Caco-2 (cell line): ENCODE data around the gene LTBP2. TPM values are rescaled to one million over a fixed set of nuclear protein-coding genes. Genes with fewer than 3 reads are reported as not detected.

Source experiments
- BruUV-seq: library from RNA; stranded (reverse); fragments of 400-500 nt; replicated peaks from 2 replicates; lab custom pipeline; 2021; lab: Mats Ljungman, UMichigan
- CTCF ChIA-PET: fragments of 300-600 bp; sonication (Branson Sonifier 250); formaldehyde crosslinking; loops from one replicate; lab custom pipeline; 2022; ENCODE audit warnings: antibody characterized with exemption; lab: Charles Lee
- POLR2A ChIA-PET: fragments of 300-600 bp; sonication (Branson Sonifier 250); formaldehyde crosslinking; loops from one replicate; lab custom pipeline; 2022; ENCODE audit warnings: antibody characterized with exemption; lab: Charles Lee
- DNase-seq, 2 experiments: peaks; one replicate each; pipeline versions ENCODE4 v3.0.0 to v3.0.0-alpha.2; 2020 to 2022
- H3K27me3 ChIP-seq: replicated peaks from 2 replicates; pipeline ENCODE4 v1.6.0; 2011; ENCODE audit warnings: low read length; ENCODE audit not compliant: control insufficient read depth, insufficient read depth
- H3K36me3 ChIP-seq: 2 replicates; pipeline ENCODE4 v1.5.1; 2011; ENCODE audit warnings: low read length; ENCODE audit not compliant: control insufficient read depth, insufficient read depth
- H3K4me1 ChIP-seq: fragments of 250-450 bp; sonication (Bioruptor Pico); 2 replicates; pipeline ENCODE4 v1.5.1; 2020; ENCODE audit warnings: mild to moderate bottlenecking
- H3K4me3 ChIP-seq: 2 replicates; pipeline ENCODE4 v1.5.1; 2011; ENCODE audit warnings: low read depth, mild to moderate bottlenecking, control low read depth, low read length
- H3K9me3 ChIP-seq: fragments of 250-450 bp; sonication (Bioruptor Pico); 2 replicates; pipeline ENCODE4 v1.5.1; 2020; ENCODE audit warnings: mild to moderate bottlenecking, moderate library complexity
- H3K27ac Mint-ChIP-seq: one replicate; pipeline ENCODE4 v1.8.0; 2022; ENCODE audit warnings: mixed read lengths; ENCODE audit not compliant: unreplicated experiment
- H3K27me3 Mint-ChIP-seq: one replicate; pipeline ENCODE4 v1.8.0; 2022; ENCODE audit warnings: mixed read lengths; ENCODE audit not compliant: insufficient read depth, unreplicated experiment
- H3K36me3 Mint-ChIP-seq: one replicate; pipeline ENCODE4 v1.8.0; 2022; ENCODE audit warnings: mild to moderate bottlenecking, mixed read lengths; ENCODE audit not compliant: insufficient read depth, unreplicated experiment
- H3K4me1 Mint-ChIP-seq: one replicate; pipeline ENCODE4 v1.8.0; 2022; ENCODE audit warnings: low read depth, mixed read lengths; ENCODE audit not compliant: unreplicated experiment
- H3K4me3 Mint-ChIP-seq: one replicate; pipeline ENCODE4 v1.8.0; 2022; ENCODE audit warnings: mild to moderate bottlenecking, moderate library complexity, mixed read lengths; ENCODE audit not compliant: unreplicated experiment
- H3K9me3 Mint-ChIP-seq: one replicate; pipeline ENCODE4 v1.8.0; 2022; ENCODE audit warnings: mixed read lengths; ENCODE audit not compliant: unreplicated experiment
- intact Hi-C: fragments of 100-400 bp; cut with micrococcal nuclease; formaldehyde crosslinking; loops from one replicate; pipeline ENCODE4 v1.10.0; 2022; ENCODE audit not compliant: unreplicated experiment
- total RNA-seq: library from RNA; stranded (reverse); gene quantifications from 2 replicates; pipeline ENCODE4 v1.2.3, GENCODE V29; 2022
- TF ChIP-seq, protein P1 (sequence below), 2 experiments: fragments of 200-600 bp in 1 of 2; IDR thresholded peaks; 1 replicate in 1 of 2; 2 replicates in 1 of 2; pipeline versions ENCODE4 v1.5.1 to v1.8.0; 2011 to 2022; ENCODE audit warnings: antibody characterized with exemption in 1 of 2, control low read depth in 1 of 2, inconsistent platforms in 1 of 2, low read depth in 1 of 2, low read length in 1 of 2, mild to moderate bottlenecking in 1 of 2, moderate library complexity in 1 of 2; ENCODE audit not compliant: insufficient read depth in 1 of 2, severe bottlenecking in 1 of 2, unreplicated experiment in 1 of 2

The LTBP2 gene
- total RNA-seq, 1 experiment from 2014 or later, result 0.86 TPM

DNA sequence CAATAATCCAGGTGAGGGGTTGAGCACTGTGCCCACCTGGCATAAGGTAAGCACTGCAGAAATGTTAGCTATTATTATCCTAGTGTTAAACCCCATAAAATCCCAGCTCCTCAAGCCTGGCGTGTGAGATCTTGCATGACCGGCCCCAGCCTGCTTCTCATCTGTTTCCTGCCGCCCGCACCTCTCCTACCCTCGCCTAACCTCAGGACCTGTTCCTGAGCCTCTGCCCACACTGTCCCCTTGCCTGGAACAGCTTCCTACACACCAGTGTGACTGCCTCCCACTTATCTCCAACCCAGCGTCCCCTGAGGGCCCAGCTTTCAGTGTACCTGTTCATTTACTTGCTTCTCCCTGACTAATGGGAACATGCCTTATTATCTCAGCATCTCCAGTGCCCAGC is 93.8 kb downstream of the LTBP2 start:
- Mint-ChIP-seq H3K4me3 (no peak overlapping the region), H3K27ac (no peak overlapping the region), H3K36me3 (no peaks in the 10 kb centered on the region), H3K4me1 (no peaks in the 10 kb centered on the region), H3K27me3 (peaks cover 7% of the 10 kb centered on the region), H3K9me3 (no peaks in the 10 kb centered on the region)
- ChIA-PET POLR2A (no interaction called here), CTCF (no interaction called here)
- H3K4me1 ChIP-seq, result no peaks in the 10 kb centered on the region
- H3K4me3 ChIP-seq, result no peak overlapping the region
- H3K27me3 ChIP-seq, result no peaks in the 10 kb centered on the region
- no peak for DNase-seq
- no peaks in the 10 kb centered on the region for H3K9me3 ChIP-seq
- no TSS peak for BruUV-seq
- intact Hi-C loops, result no loop called here
- H3K36me3 ChIP-seq, result no peaks in the 10 kb centered on the region
- TF ChIP-seq, protein P1, sequence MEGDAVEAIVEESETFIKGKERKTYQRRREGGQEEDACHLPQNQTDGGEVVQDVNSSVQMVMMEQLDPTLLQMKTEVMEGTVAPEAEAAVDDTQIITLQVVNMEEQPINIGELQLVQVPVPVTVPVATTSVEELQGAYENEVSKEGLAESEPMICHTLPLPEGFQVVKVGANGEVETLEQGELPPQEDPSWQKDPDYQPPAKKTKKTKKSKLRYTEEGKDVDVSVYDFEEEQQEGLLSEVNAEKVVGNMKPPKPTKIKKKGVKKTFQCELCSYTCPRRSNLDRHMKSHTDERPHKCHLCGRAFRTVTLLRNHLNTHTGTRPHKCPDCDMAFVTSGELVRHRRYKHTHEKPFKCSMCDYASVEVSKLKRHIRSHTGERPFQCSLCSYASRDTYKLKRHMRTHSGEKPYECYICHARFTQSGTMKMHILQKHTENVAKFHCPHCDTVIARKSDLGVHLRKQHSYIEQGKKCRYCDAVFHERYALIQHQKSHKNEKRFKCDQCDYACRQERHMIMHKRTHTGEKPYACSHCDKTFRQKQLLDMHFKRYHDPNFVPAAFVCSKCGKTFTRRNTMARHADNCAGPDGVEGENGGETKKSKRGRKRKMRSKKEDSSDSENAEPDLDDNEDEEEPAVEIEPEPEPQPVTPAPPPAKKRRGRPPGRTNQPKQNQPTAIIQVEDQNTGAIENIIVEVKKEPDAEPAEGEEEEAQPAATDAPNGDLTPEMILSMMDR (IDR thresholded peaks at IDR 0.05; ENCODE audit: insufficient read depth in 1 of 2, low read depth in 1 of 2, low read length in 1 of 2, severe bottlenecking in 1 of 2, unreplicated experiment in 1 of 2), result no peak

DNA sequence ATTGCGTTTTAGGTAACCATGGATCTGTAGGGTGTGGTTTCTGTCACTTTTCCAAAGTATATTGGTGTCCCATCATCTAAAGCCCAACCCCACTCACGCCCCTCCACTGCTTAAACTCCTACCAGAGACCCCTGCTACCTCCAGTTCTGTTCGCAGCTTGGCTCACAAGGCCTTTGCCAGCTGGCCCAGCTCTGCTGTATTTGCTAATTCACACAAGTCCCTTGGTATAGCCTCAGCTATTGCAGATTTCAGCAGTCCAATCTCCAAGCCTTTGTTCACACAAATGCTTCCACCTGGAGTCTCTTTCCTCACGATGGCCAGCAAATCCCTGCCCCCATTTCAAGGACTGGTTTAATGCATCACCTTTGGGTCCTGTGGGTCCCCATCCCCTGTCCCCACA is 94.3 kb downstream of the LTBP2 start:
- ChIA-PET CTCF (no interaction called here), POLR2A (no interaction called here)
- Histone ChIP-seq H3K4me3 (no peak overlapping the region), H3K27me3 (no peaks in the 10 kb centered on the region), H3K4me1 (no peaks in the 10 kb centered on the region), H3K9me3 (no peaks in the 10 kb centered on the region), H3K36me3 (no peaks in the 10 kb centered on the region)
- no peak for DNase-seq
- peaks cover 4% of the 10 kb centered on the region for H3K27me3 Mint-ChIP-seq
- intact Hi-C loops, result no loop called here
- BruUV-seq, result no TSS peak
- H3K4me1 Mint-ChIP-seq, result no peaks in the 10 kb centered on the region
- no peak overlapping the region for H3K4me3 Mint-ChIP-seq
- H3K9me3 Mint-ChIP-seq, result no peaks in the 10 kb centered on the region
- no peak overlapping the region for H3K27ac Mint-ChIP-seq
- TF ChIP-seq, protein P1 (IDR thresholded peaks at IDR 0.05; ENCODE audit: insufficient read depth in 1 of 2, low read depth in 1 of 2, low read length in 1 of 2, severe bottlenecking in 1 of 2, unreplicated experiment in 1 of 2), result no peak
- H3K36me3 Mint-ChIP-seq, result no peaks in the 10 kb centered on the region

DNA sequence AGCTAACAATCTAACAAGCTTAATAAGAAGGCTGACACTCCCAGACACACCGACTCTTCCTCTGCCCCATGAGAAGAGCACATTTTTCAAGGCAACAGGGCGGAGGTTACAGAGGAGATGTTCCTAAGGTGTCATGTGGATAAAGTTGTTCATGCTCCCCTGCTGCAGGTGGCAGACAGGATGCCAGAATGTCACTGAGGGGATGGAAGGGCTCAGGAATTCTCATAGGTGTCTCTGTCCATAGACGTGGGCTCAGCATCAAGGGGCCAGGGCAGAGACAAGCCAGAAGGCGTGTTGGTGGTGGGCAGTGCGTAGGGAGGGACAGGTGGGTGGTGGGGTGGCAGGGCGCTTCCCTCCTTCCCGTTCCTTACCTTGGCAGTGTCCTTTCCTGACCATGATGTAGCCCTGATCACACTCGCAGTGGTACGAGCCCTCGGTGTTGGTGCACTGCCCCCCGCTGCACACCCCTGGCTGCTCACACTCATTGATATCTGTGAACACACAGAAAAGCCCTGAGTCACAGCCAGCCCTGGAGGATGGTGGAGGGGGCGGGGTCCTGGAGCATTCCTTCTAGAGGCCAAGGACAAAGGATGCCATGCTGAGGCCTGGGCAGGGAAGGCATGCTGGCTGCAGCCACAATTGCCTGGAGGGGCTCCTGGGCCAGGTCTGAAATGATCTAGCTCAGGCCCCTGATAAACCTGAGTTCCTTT is 95.4 kb downstream of the LTBP2 start:
- no TSS peak for BruUV-seq
- POLR2A ChIA-PET, result no interaction called here

More for the DNA sequence above, 95.4 kb downstream of the LTBP2 start:
- intact Hi-C loops, result no loop called here
- H3K27me3 Mint-ChIP-seq, result peaks cover 4% of the 10 kb centered on the region
- no peaks in the 10 kb centered on the region for H3K4me1 ChIP-seq
- TF ChIP-seq, protein P1 (IDR thresholded peaks at IDR 0.05; ENCODE audit: insufficient read depth in 1 of 2, low read depth in 1 of 2, low read length in 1 of 2, severe bottlenecking in 1 of 2, unreplicated experiment in 1 of 2), result no peak
- CTCF ChIA-PET, result no interaction called here
- H3K36me3 Mint-ChIP-seq, result no peaks in the 10 kb centered on the region
- no peaks in the 10 kb centered on the region for H3K27me3 ChIP-seq
- peak overlapping the region; percentile 31 for H3K27ac Mint-ChIP-seq
- no peak overlapping the region for H3K4me3 Mint-ChIP-seq
- no peaks in the 10 kb centered on the region for H3K9me3 ChIP-seq
- no peaks in the 10 kb centered on the region for H3K9me3 Mint-ChIP-seq
- H3K36me3 ChIP-seq, result no peaks in the 10 kb centered on the region
- no peaks in the 10 kb centered on the region for H3K4me1 Mint-ChIP-seq
- no peak overlapping the region for H3K4me3 ChIP-seq
- peak in 1 of 2 experiments; percentile 31 for DNase-seq
